Measurements from ENCODE around the gene TNFRSF1B. TPM values are rescaled to one million over a fixed set of nuclear protein-coding genes. Genes with fewer than 3 reads are reported as not detected.

Gene TNFRSF1B
- total RNA-seq, 1 experiment from 2014 or later: 1.4 TPM

GRCh38 chr1:12180315-12180714 is 13.5 kb downstream of the TNFRSF1B start:
- H3K27me3 ChIP-seq (replicated peaks): no peaks in the 10 kb centered on the region
- no peaks in the 10 kb centered on the region for H3K9me3 ChIP-seq (replicated peaks)
- H3K4me1 ChIP-seq (replicated peaks): peaks cover 31% of the 10 kb centered on the region
- no peak overlapping the region for H3K27ac ChIP-seq
- H3K36me3 ChIP-seq: no peaks in the 10 kb centered on the region
- H3K4me3 ChIP-seq: no peak overlapping the region
- no peak for DNase-seq (ENCODE audit: low read depth in 1 of 2, low spot score in 2 of 2)

- Histone ChIP-seq H3K27me3 (replicated peaks) (no peaks in the 10 kb centered on the region), H3K4me1 (replicated peaks) (peaks cover 31% of the 10 kb centered on the region), H3K27ac (no peak overlapping the region), H3K9me3 (replicated peaks) (no peaks in the 10 kb centered on the region), H3K36me3 (no peaks in the 10 kb centered on the region), H3K4me3 (no peak overlapping the region)
- no peak for DNase-seq (ENCODE audit: low read depth in 1 of 2, low spot score in 2 of 2)
These were observed 14.1 kb downstream of the TNFRSF1B start for GRCh38 chr1:12180903-12181302.

- Histone ChIP-seq H3K4me1 (replicated peaks) (peaks cover 31% of the 10 kb centered on the region), H3K27ac (no peak overlapping the region)
These were observed 14.8 kb downstream of the TNFRSF1B start for GRCh38 chr1:12181568-12181967.

GRCh38 chr1:12182410-12182984 is 15.7 kb downstream of the TNFRSF1B start:
- Histone ChIP-seq H3K9me3 (replicated peaks) (no peaks in the 10 kb centered on the region), H3K4me1 (replicated peaks) (peaks cover 31% of the 10 kb centered on the region), H3K36me3 (no peaks in the 10 kb centered on the region), H3K27me3 (replicated peaks) (no peaks in the 10 kb centered on the region), H3K27ac (no peak overlapping the region), H3K4me3 (no peak overlapping the region)
- no peak for DNase-seq (ENCODE audit: low read depth in 1 of 2, low spot score in 2 of 2)

More at GRCh38 chr1:12181568-12181967, 14.8 kb downstream of the TNFRSF1B start:
- Histone ChIP-seq H3K36me3 (no peaks in the 10 kb centered on the region), H3K4me3 (no peak overlapping the region), H3K27me3 (replicated peaks) (no peaks in the 10 kb centered on the region), H3K9me3 (replicated peaks) (no peaks in the 10 kb centered on the region)
- DNase-seq (ENCODE audit: low read depth in 1 of 2, low spot score in 2 of 2): no peak

GRCh38 chr1:12183095-12183794 is 16.5 kb downstream of the TNFRSF1B start:
- H3K4me1 ChIP-seq (replicated peaks): peaks cover 26% of the 10 kb centered on the region
- H3K36me3 ChIP-seq: no peaks in the 10 kb centered on the region
- no peak for DNase-seq (ENCODE audit: low read depth in 1 of 2, low spot score in 2 of 2)
- no peaks in the 10 kb centered on the region for H3K9me3 ChIP-seq (replicated peaks)
- H3K4me3 ChIP-seq: no peak overlapping the region
- no peaks in the 10 kb centered on the region for H3K27me3 ChIP-seq (replicated peaks)
- no peak overlapping the region for H3K27ac ChIP-seq

- peak; percentile 86 to 87 for DNase-seq (ENCODE audit: low read depth in 1 of 2, low spot score in 2 of 2)
- Histone ChIP-seq H3K27ac (peak overlapping the region; percentile 56), H3K36me3 (no peaks in the 10 kb centered on the region), H3K4me3 (no peak overlapping the region), H3K9me3 (replicated peaks) (no peaks in the 10 kb centered on the region), H3K4me1 (replicated peaks) (peaks cover 17% of the 10 kb centered on the region), H3K27me3 (replicated peaks) (no peaks in the 10 kb centered on the region)
These were observed 17.4 kb downstream of the TNFRSF1B start for GRCh38 chr1:12184008-12184681.

- no peak for DNase-seq (ENCODE audit: low read depth in 1 of 2, low spot score in 2 of 2)
- H3K27ac ChIP-seq: no peak overlapping the region
- no peaks in the 10 kb centered on the region for H3K36me3 ChIP-seq
- H3K27me3 ChIP-seq (replicated peaks): no peaks in the 10 kb centered on the region
- no peaks in the 10 kb centered on the region for H3K9me3 ChIP-seq (replicated peaks)
- H3K4me3 ChIP-seq: no peak overlapping the region
- peaks cover 14% of the 10 kb centered on the region for H3K4me1 ChIP-seq (replicated peaks)
These were observed 18.5 kb downstream of the TNFRSF1B start for GRCh38 chr1:12185036-12185917.

GRCh38 chr1:12185918-12186678 is 19.3 kb downstream of the TNFRSF1B start:
- Histone ChIP-seq H3K4me1 (replicated peaks) (peaks cover 14% of the 10 kb centered on the region), H3K27me3 (replicated peaks) (no peaks in the 10 kb centered on the region), H3K9me3 (replicated peaks) (no peaks in the 10 kb centered on the region), H3K4me3 (no peak overlapping the region), H3K27ac (no peak overlapping the region), H3K36me3 (no peaks in the 10 kb centered on the region)
- no peak for DNase-seq (ENCODE audit: low read depth in 1 of 2, low spot score in 2 of 2)

- Histone ChIP-seq H3K27me3 (replicated peaks) (no peaks in the 10 kb centered on the region), H3K9me3 (replicated peaks) (no peaks in the 10 kb centered on the region), H3K4me1 (replicated peaks) (peaks cover 14% of the 10 kb centered on the region), H3K27ac (no peak overlapping the region), H3K36me3 (no peaks in the 10 kb centered on the region), H3K4me3 (no peak overlapping the region)
- no peak for DNase-seq (ENCODE audit: low read depth in 1 of 2, low spot score in 2 of 2)
These were observed 19.8 kb downstream of the TNFRSF1B start for GRCh38 chr1:12186679-12186985.

- Histone ChIP-seq H3K27ac (no peak overlapping the region), H3K4me1 (replicated peaks) (peaks cover 14% of the 10 kb centered on the region), H3K9me3 (replicated peaks) (no peaks in the 10 kb centered on the region), H3K4me3 (no peak overlapping the region), H3K36me3 (no peaks in the 10 kb centered on the region), H3K27me3 (replicated peaks) (no peaks in the 10 kb centered on the region)
- no peak for DNase-seq (ENCODE audit: low read depth in 1 of 2, low spot score in 2 of 2)
These were observed 21.3 kb downstream of the TNFRSF1B start for GRCh38 chr1:12188115-12188514.

GRCh38 chr1:12188657-12189327 is 22.0 kb downstream of the TNFRSF1B start:
- Histone ChIP-seq H3K27ac (no peak overlapping the region), H3K36me3 (no peaks in the 10 kb centered on the region), H3K4me3 (no peak overlapping the region), H3K27me3 (replicated peaks) (no peaks in the 10 kb centered on the region), H3K4me1 (replicated peaks) (peaks cover 13% of the 10 kb centered on the region), H3K9me3 (replicated peaks) (no peaks in the 10 kb centered on the region)
- no peak for DNase-seq (ENCODE audit: low read depth in 1 of 2, low spot score in 2 of 2)

- Histone ChIP-seq H3K9me3 (replicated peaks) (no peaks in the 10 kb centered on the region), H3K27ac (no peak overlapping the region), H3K4me3 (no peak overlapping the region), H3K4me1 (replicated peaks) (peaks cover 8% of the 10 kb centered on the region), H3K27me3 (replicated peaks) (no peaks in the 10 kb centered on the region), H3K36me3 (no peaks in the 10 kb centered on the region)
- DNase-seq (ENCODE audit: low read depth in 1 of 2, low spot score in 2 of 2): no peak
These were observed 22.5 kb downstream of the TNFRSF1B start for GRCh38 chr1:12189328-12189682.
